H1 (cell line): Measurements from ENCODE around the gene HRH1. TPM values are rescaled to one million over a fixed set of nuclear protein-coding genes. Genes with fewer than 3 reads are reported as not detected.

ENCODE experiments used
- CTCF ChIA-PET: fragments of 300-600 bp; sonication (Branson Sonifier 250); formaldehyde crosslinking; loops from one replicate; lab custom pipeline; 2021; ENCODE audit not compliant: partially characterized antibody; lab: Charles Lee
- POLR2A ChIA-PET: fragments of 300-600 bp; sonication (Branson Sonifier 250); formaldehyde crosslinking; loops from one replicate; lab custom pipeline; 2021; ENCODE audit warnings: inconsistent platforms; ENCODE audit not compliant: partially characterized antibody; lab: Charles Lee
- DNase-seq, 2 experiments: peaks; one replicate each; pipeline versions ENCODE4 v3.0.0 to v3.0.0-alpha.2; 2010 to 2022; ENCODE audit warnings: low spot score in 2 of 2, low read depth in 1 of 2, mixed read lengths in 1 of 2
- FAIRE-seq: peaks from 2 replicates; lab custom pipeline; 2011; peaks lifted over from hg19 to GRCh38; lab: Jason Lieb, UNC
- H2AFZ ChIP-seq: 2 replicates; pipeline ENCODE4 v1.8.1; 2012; ENCODE audit warnings: low read length, inconsistent platforms
- H2AK5ac ChIP-seq: 2 replicates; pipeline ENCODE4 v1.6.1; 2013; ENCODE audit warnings: low read depth, low read length
- H2BK120ac ChIP-seq: replicated peaks from 2 replicates; pipeline ENCODE3; 2013; ENCODE audit warnings: low read depth, low read length, inconsistent platforms
- H2BK12ac ChIP-seq: 2 replicates; pipeline ENCODE4 v1.6.1; 2013; ENCODE audit warnings: low read depth, low read length
- H2BK15ac ChIP-seq: 2 replicates; pipeline ENCODE4 v1.6.1; 2013; ENCODE audit warnings: low read length
- H2BK20ac ChIP-seq: 2 replicates; pipeline ENCODE4 v1.6.1; 2013; ENCODE audit warnings: low read length
- H2BK5ac ChIP-seq: 2 replicates; pipeline ENCODE4 v1.6.1; 2013; ENCODE audit warnings: low read depth, low read length
- H3K14ac ChIP-seq: 2 replicates; pipeline ENCODE4 v1.6.1; 2013; ENCODE audit warnings: inconsistent platforms; ENCODE audit not compliant: insufficient read length
- H3K18ac ChIP-seq: 2 replicates; pipeline ENCODE4 v1.6.1; 2013; ENCODE audit warnings: low read length; ENCODE audit errors: extremely low read depth
- H3K23ac ChIP-seq: 2 replicates; pipeline ENCODE4 v1.6.1; 2013; ENCODE audit warnings: inconsistent platforms; ENCODE audit not compliant: insufficient read length
- H3K23me2 ChIP-seq: 2 replicates; pipeline ENCODE4 v1.6.1; 2013; ENCODE audit warnings: low read depth, low read length
- H3K27ac ChIP-seq: 2 replicates; pipeline ENCODE4 v1.6.1; 2011; ENCODE audit warnings: low read depth, low read length, inconsistent platforms
- H3K27me3 ChIP-seq, 4 experiments: replicated peaks in 1 of 4; 1 replicate in 1 of 4; 2 replicates in 3 of 4; pipeline versions ENCODE4 v1.6.1 to v1.8.1; 2011 to 2013; ENCODE audit warnings: low read length in 3 of 4, mild to moderate bottlenecking in 3 of 4, inconsistent platforms in 2 of 4, mixed read lengths in 2 of 4, moderate library complexity in 1 of 4; ENCODE audit not compliant: control insufficient read depth in 3 of 4, insufficient read depth in 3 of 4; ENCODE audit errors: extremely low read depth in 1 of 4
- H3K36me3 ChIP-seq, 4 experiments: 2 replicates each; pipeline versions ENCODE4 v1.6.1 to v1.8.1; 2011 to 2013; ENCODE audit warnings: mild to moderate bottlenecking in 4 of 4, low read length in 3 of 4, moderate library complexity in 2 of 4, control low read depth in 1 of 4, inconsistent platforms in 1 of 4; ENCODE audit not compliant: insufficient read depth in 4 of 4, control insufficient read depth in 2 of 4
- H3K4ac ChIP-seq: replicated peaks from 2 replicates; pipeline ENCODE3; 2013; ENCODE audit warnings: low read length, low read depth, mixed read lengths, inconsistent platforms; ENCODE audit not compliant: insufficient read length
- H3K4me1 ChIP-seq, 4 experiments: replicated peaks in 1 of 4; 1 replicate in 1 of 4; 2 replicates in 3 of 4; pipeline versions ENCODE4 v1.6.1 to v1.8.1; 2011 to 2013; ENCODE audit warnings: low read length in 3 of 4, inconsistent platforms in 2 of 4, mixed read lengths in 1 of 4; ENCODE audit not compliant: insufficient read depth in 4 of 4, control insufficient read depth in 3 of 4
- H3K4me2 ChIP-seq, 2 experiments: 2 replicates each; pipeline versions ENCODE4 v1.6.1 to v1.8.1; 2011 to 2013; ENCODE audit warnings: low read depth in 2 of 2, low read length in 2 of 2, control low read depth in 1 of 2, inconsistent platforms in 1 of 2, mild to moderate bottlenecking in 1 of 2; ENCODE audit not compliant: insufficient read depth in 1 of 2
- H3K4me3 ChIP-seq, 4 experiments: fragments of 200-600, 300-600 bp in 1 of 4; sonication (generic), shearing (Covaris generic), sonication (Bioruptor Twin) in 1 of 4; 2 replicates each; pipeline versions ENCODE4 v1.5.1 to v1.8.1; 2011 to 2016; ENCODE audit warnings: low read length in 4 of 4, low read depth in 3 of 4, control low read depth in 2 of 4, inconsistent platforms in 2 of 4, mild to moderate bottlenecking in 2 of 4, mixed read lengths in 1 of 4, moderate library complexity in 1 of 4; ENCODE audit not compliant: insufficient read depth in 2 of 4; ENCODE audit errors: extremely low read depth in 1 of 4
- H3K56ac ChIP-seq: replicated peaks from 2 replicates; pipeline ENCODE3; 2013; ENCODE audit warnings: low read depth, mild to moderate bottlenecking, mixed read lengths, low read length, inconsistent platforms; ENCODE audit not compliant: insufficient read length
- H3K79me1 ChIP-seq: 2 replicates; pipeline ENCODE4 v1.6.1; 2013; ENCODE audit warnings: low read depth, low read length, control low read depth
- H3K79me2 ChIP-seq, 2 experiments: 2 replicates each; pipeline versions ENCODE4 v1.6.1 to v1.8.1; 2012 to 2013; ENCODE audit warnings: low read length in 2 of 2, mild to moderate bottlenecking in 2 of 2, inconsistent platforms in 1 of 2; ENCODE audit not compliant: insufficient read depth in 2 of 2, control insufficient read depth in 1 of 2
- H3K9ac ChIP-seq, 4 experiments: replicated peaks in 1 of 4; 1 replicate in 1 of 4; 2 replicates in 3 of 4; pipeline versions ENCODE4 v1.6.1 to v1.8.1; 2011 to 2013; ENCODE audit warnings: low read depth in 3 of 4, low read length in 3 of 4, control low read depth in 2 of 4, mild to moderate bottlenecking in 2 of 4, moderate library complexity in 2 of 4, inconsistent platforms in 1 of 4; ENCODE audit errors: extremely low read depth in 1 of 4
- H3K9me3 ChIP-seq, 2 experiments: 2 replicates each; pipeline versions ENCODE4 v1.6.1 to v1.8.1; 2012 to 2013; ENCODE audit warnings: mild to moderate bottlenecking in 2 of 2, moderate library complexity in 2 of 2, control low read depth in 1 of 2, inconsistent platforms in 1 of 2, low read depth in 1 of 2, low read length in 1 of 2, mixed read lengths in 1 of 2; ENCODE audit not compliant: insufficient read depth in 2 of 2
- H4K20me1 ChIP-seq, 2 experiments: replicated peaks in 1 of 2; 2 replicates each; pipeline versions ENCODE3 to v1.8.1; 2011 to 2013; ENCODE audit warnings: inconsistent platforms in 2 of 2, low read length in 2 of 2, mild to moderate bottlenecking in 1 of 2; ENCODE audit not compliant: insufficient read depth in 2 of 2, control insufficient read depth in 1 of 2
- H4K5ac ChIP-seq: 2 replicates; pipeline ENCODE4 v1.6.1; 2013; ENCODE audit warnings: low read length, low read depth, mixed read lengths, inconsistent platforms; ENCODE audit not compliant: insufficient read length
- H4K8ac ChIP-seq: 2 replicates; pipeline ENCODE4 v1.8.0; 2013; ENCODE audit warnings: mild to moderate bottlenecking, moderate library complexity, low read length, inconsistent platforms; ENCODE audit not compliant: insufficient read depth; ENCODE audit errors: extremely low read depth
- H4K91ac ChIP-seq: replicated peaks from 2 replicates; pipeline ENCODE3; 2013; ENCODE audit warnings: low read length, mixed read lengths, inconsistent platforms; ENCODE audit not compliant: insufficient read length
- CHD2 ChIP-seq: IDR thresholded peaks from 2 replicates; pipeline ENCODE4 v1.6.1; 2012; ENCODE audit warnings: low read length, improper control_type of control experiment
- CTBP2 ChIP-seq: IDR thresholded peaks from 2 replicates; pipeline ENCODE4 v1.7.0; 2011; ENCODE audit warnings: borderline replicate concordance, mild to moderate bottlenecking, moderate library complexity, mixed read lengths, low read length; ENCODE audit not compliant: insufficient read depth, insufficient read length
- HDAC2 ChIP-seq, 2 experiments: fragments of 300-600 bp in 1 of 2; sonication (generic) in 1 of 2; IDR thresholded peaks; 2 replicates each; pipeline ENCODE4 v1.6.1; 2011 to 2012; ENCODE audit warnings: low read depth in 2 of 2, low read length in 2 of 2, mild to moderate bottlenecking in 2 of 2, moderate library complexity in 2 of 2, borderline replicate concordance in 1 of 2, inconsistent platforms in 1 of 2
- JUND ChIP-seq: IDR thresholded peaks from 2 replicates; pipeline ENCODE4 v1.6.1; 2011; ENCODE audit warnings: mild to moderate bottlenecking, improper control_type of control experiment, low read length
- PHF8 ChIP-seq: fragments of 200-600 bp; sonication (generic); conservative IDR thresholded peaks from 2 replicates; pipeline ENCODE4 v1.7.1; 2012; ENCODE audit warnings: low read depth, mild to moderate bottlenecking, inconsistent platforms, low read length, moderate library complexity
- RAD21 ChIP-seq, 2 experiments: IDR thresholded peaks in 1 of 2; conservative IDR thresholded peaks in 1 of 2; 2 replicates each; pipeline ENCODE4 v1.6.1; 2011; ENCODE audit warnings: low read depth in 2 of 2, low read length in 2 of 2, improper control_type of control experiment in 1 of 2, inconsistent platforms in 1 of 2, mild to moderate bottlenecking in 1 of 2, moderate library complexity in 1 of 2
- RBBP5 ChIP-seq: IDR thresholded peaks from 2 replicates; pipeline ENCODE4 v1.7.1; 2012; ENCODE audit warnings: low read depth, mild to moderate bottlenecking, inconsistent platforms, low read length, moderate library complexity, borderline replicate concordance
- RNF2 ChIP-seq: fragments of 200-900, 300-1000 bp; sonication (generic); IDR thresholded peaks from 2 replicates; pipeline ENCODE4 v1.7.1; 2016; ENCODE audit warnings: borderline replicate concordance, low read depth, mild to moderate bottlenecking, antibody characterized with exemption, low read length; ENCODE audit not compliant: poor library complexity, severe bottlenecking; ENCODE audit errors: missing control alignments
- SIX5 ChIP-seq: IDR thresholded peaks from 2 replicates; pipeline ENCODE4 v1.6.1; 2011; ENCODE audit warnings: mild to moderate bottlenecking, low read depth, low read length
- TAF1 ChIP-seq: IDR thresholded peaks from 2 replicates; pipeline ENCODE4 v1.6.1; 2011; ENCODE audit warnings: mild to moderate bottlenecking, low read depth, low read length
- TEAD4 ChIP-seq: IDR thresholded peaks from 2 replicates; pipeline ENCODE4 v1.6.1; 2012; ENCODE audit warnings: low read depth, low read length, inconsistent platforms, mixed read lengths
- YY1 ChIP-seq: IDR thresholded peaks from 2 replicates; pipeline ENCODE4 v1.6.1; 2011; ENCODE audit warnings: low read depth, mild to moderate bottlenecking, low read length
- WGBS, 2 experiments: shearing (Covaris generic) in 1 of 2; methylation state at CpG; one replicate each; pipeline versions ENCODE4 v1.1.6 to v1.1.7; 2013 to 2015; ENCODE audit warnings: low lambda C conversion rate in 2 of 2, mixed read lengths in 2 of 2, inconsistent platforms in 1 of 2, low coverage in 1 of 2, missing lambda C conversion rate in 1 of 2; ENCODE audit not compliant: insufficient replicate concordance in 2 of 2, insufficient coverage in 1 of 2, insufficient read length in 1 of 2; ENCODE audit errors: extremely low coverage in 1 of 2, missing lambda C conversion rate in 1 of 2; 5-methylcytosine and 5-hydroxymethylcytosine counted together
- polyA plus RNA-seq, 7 experiments: library from polyadenylated mRNA; depleted of rRNA in 3 of 7; stranded (reverse) in 5 of 7; unstranded in 2 of 7; fragments of >200 nt in 5 of 7; fragments of 200-250 nt in 2 of 7; gene quantifications; 1 replicate in 5 of 7; 2 replicates in 1 of 7; 4 replicates in 1 of 7; pipeline versions ENCODE4 v1.2.1 to v1.2.3, GENCODE V29; 2011 to 2013; ENCODE audit warnings: missing spikeins in 2 of 7, mixed read lengths in 2 of 7
- total RNA-seq: library from RNA; stranded (reverse); fragmentation: NEBNext Ultra II Directional; extraction: Animal tissue kit (Norgen Biotek cat#: 25700); gene quantifications from 2 replicates; pipeline ENCODE4 v1.2.1, GENCODE V29; 2021
- TF ChIP-seq, protein P1 (sequence below): IDR thresholded peaks from 2 replicates; pipeline ENCODE4 v1.6.1; 2011; ENCODE audit warnings: low read depth, mild to moderate bottlenecking, low read length; ENCODE audit not compliant: insufficient read depth

Gene HRH1
- total and polyA plus RNA-seq, 2 of the 8 experiments (the other 6 are each of a cell fraction or from before 2014, with no cell fraction given), result 0.11 TPM; not detected in 1

DNA sequence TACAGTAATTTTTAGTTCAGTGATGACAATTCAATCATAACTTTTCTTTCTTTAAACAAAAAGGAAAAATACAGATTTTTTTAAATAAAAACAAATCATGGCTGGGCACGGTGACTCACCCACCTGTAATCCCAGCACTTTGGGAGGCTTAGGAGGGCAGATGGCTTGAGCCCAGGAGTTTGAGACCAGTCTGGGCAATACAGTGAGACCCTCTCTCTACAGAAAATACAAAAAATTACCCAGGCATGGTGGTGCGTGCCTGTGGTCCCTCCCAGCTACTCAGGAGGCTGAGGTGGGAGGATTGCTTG, 92.3 kb downstream of the HRH1 start:
- H2BK5ac ChIP-seq, result no peak overlapping the region
- no peak overlapping the region for H4K8ac ChIP-seq
- H2BK15ac ChIP-seq, result no peak overlapping the region
- H3K23me2 ChIP-seq, result peaks cover 5% of the 10 kb centered on the region; the same call in 1 of the 2 replicates
- no peak overlapping the region for H3K23ac ChIP-seq
- H3K18ac ChIP-seq, result no peak overlapping the region
- H3K14ac ChIP-seq, result no peak overlapping the region
- H3K79me2 ChIP-seq, result no peaks in the 10 kb centered on the region
- no peaks in the 10 kb centered on the region for H3K79me1 ChIP-seq
- peaks cover 0 to 2% of the 10 kb centered on the region in 2 experiments for H4K20me1 ChIP-seq
- ChIA-PET CTCF (interaction anchor here (0.9 to 3.2 kb wide), 3 partner anchors 9 to 12 kb away, joined by 3 to 15 read pairs (median 3); no protein-coding TSS in a partner anchor), POLR2A (no interaction called here)
- TF ChIP-seq YY1 (no peak), RAD21 (IDR thresholded peaks at IDR 0.05 in 1 of 2, conservative IDR thresholded peaks at IDR 0.05 in 1 of 2; ENCODE audit: low read depth in 2 of 2, low read length in 2 of 2) (no peak), SIX5 (no peak), RBBP5 (no peak), CTBP2 (no peak), TAF1 (no peak), CHD2 (no peak), RNF2 (no peak), PHF8 (no peak), HDAC2 (IDR thresholded peaks at IDR 0.05; ENCODE audit: borderline replicate concordance in 1 of 2, low read depth in 2 of 2, low read length in 2 of 2) (no peak), JUND (no peak), TEAD4 (no peak)
- TF ChIP-seq, protein P1, sequence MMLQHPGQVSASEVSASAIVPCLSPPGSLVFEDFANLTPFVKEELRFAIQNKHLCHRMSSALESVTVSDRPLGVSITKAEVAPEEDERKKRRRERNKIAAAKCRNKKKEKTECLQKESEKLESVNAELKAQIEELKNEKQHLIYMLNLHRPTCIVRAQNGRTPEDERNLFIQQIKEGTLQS, result no peak
- WGBS, 2 experiments, result 77% methylated on average over 2 of the region's 2 CpGs; no CpG with 5 or more reads in 1 of the 2 experiments
- no peak overlapping the region for H3K4me2 ChIP-seq
- no peak overlapping the region for H2AFZ ChIP-seq
- no peak for FAIRE-seq
- DNase-seq, result no peak
- no peaks in the 10 kb centered on the region; a peak in 1 of 7 replicates for H3K4me1 ChIP-seq
- no peak overlapping the region for H2BK12ac ChIP-seq
- H3K4me3 ChIP-seq, result no peak overlapping the region
- H2BK20ac ChIP-seq, result no peak overlapping the region
- no peak overlapping the region for H2AK5ac ChIP-seq
- no peak overlapping the region for H3K27ac ChIP-seq
- no peaks in the 10 kb centered on the region; a peak in 1 of 7 replicates for H3K27me3 ChIP-seq
- no peak overlapping the region for H3K56ac ChIP-seq
- H3K36me3 ChIP-seq, result no peaks in the 10 kb centered on the region
- H4K91ac ChIP-seq, result no peak overlapping the region
- H3K9me3 ChIP-seq, result no peaks in the 10 kb centered on the region
- H4K5ac ChIP-seq, result no peak overlapping the region
- H3K9ac ChIP-seq, result no peak overlapping the region
- H2BK120ac ChIP-seq, result no peak overlapping the region
- no peak overlapping the region for H3K4ac ChIP-seq
